Ovary (tissue), 9 donors: ENCODE measurements around the gene ATP8B1. TPM values are rescaled to one million over a fixed set of nuclear protein-coding genes. Genes with fewer than 3 reads are reported as not detected.

ENCODE experiments used
- DNase-seq, 5 donors: peaks; one replicate each; pipeline ENCODE4 v3.0.0-alpha.2; 2019 to 2020
- H3K27ac ChIP-seq, 2 donors: fragments of 200-600 bp; one replicate each; pipeline versions ENCODE4 v1.5.1 to v1.8.0; 2019 to 2022
- H3K27me3 ChIP-seq: fragments of 200-600 bp; one replicate; pipeline ENCODE4 v1.8.0; 2022
- H3K36me3 ChIP-seq: fragments of 200-600 bp; sonication (generic); one replicate; pipeline ENCODE4 v1.5.1; 2019
- H3K4me1 ChIP-seq: one replicate; pipeline ENCODE4 v1.8.1; 2013; ENCODE audit warnings: mild to moderate bottlenecking, moderate library complexity; ENCODE audit not compliant: insufficient read depth
- H3K4me3 ChIP-seq: fragments of 200-600 bp; sonication (generic); one replicate; pipeline ENCODE4 v1.5.1; 2017
- H3K9me3 ChIP-seq, 2 donors: fragments of 200-600 bp in 1 of 2; sonication (generic) in 1 of 2; one replicate each; pipeline versions ENCODE4 v1.5.1 to v1.8.1; 2013 to 2019; ENCODE audit warnings: mild to moderate bottlenecking in 1 of 2, moderate library complexity in 1 of 2
- CTCF ChIP-seq, 3 donors: fragments of 450-650 bp in 2 of 3; fragments of 200-600 bp in 1 of 3; IDR thresholded peaks; one replicate each; pipeline versions ENCODE4 v1.5.1 to v1.8.0; 2016 to 2022; ENCODE audit warnings: antibody characterized with exemption in 3 of 3, mild to moderate bottlenecking in 1 of 3
- EP300 ChIP-seq: sonication (generic); formaldehyde crosslinking; IDR thresholded peaks from one replicate; pipeline ENCODE4 v1.6.1; 2017; ENCODE audit warnings: antibody characterized with exemption
- POLR2A ChIP-seq: fragments of 450-650 bp; IDR thresholded peaks from one replicate; pipeline ENCODE4 v1.6.1; 2017; ENCODE audit warnings: antibody characterized with exemption, mild to moderate bottlenecking, moderate library complexity
- WGBS, 3 donors: extraction: QIAGEN DNeasy Blood & Tissue Kit in 1 of 3; methylation state at CpG; one replicate each; pipeline versions ENCODE4 v1.1.5 to v1.1.7; 2013 to 2017; 5-methylcytosine and 5-hydroxymethylcytosine counted together
- intact Hi-C, 4 donors: fragments of 100-400 bp; cut with DNase I; formaldehyde crosslinking; loops; one replicate each; pipeline versions ENCODE4 v1.11.0 to v1.15.1; 2022 to 2023
- polyA plus RNA-seq, 2 donors: library from polyadenylated mRNA; stranded (reverse); fragments of 200-250 nt in 1 of 2; fragments of 350-450 nt in 1 of 2; fragmentation: Illumina TruSeq in 1 of 2; extraction: RNeasy Lipid Tissue Mini Kit (QIAGEN cat#74804) in 1 of 2; gene quantifications; one replicate each; pipeline ENCODE4 v1.2.3, GENCODE V29; 2013 to 2014
- small RNA-seq: library from RNA; depleted of rRNA; stranded (forward); fragments of <200 nt; gene quantifications from one replicate; pipeline ENCODE3, GENCODE V24; 2016
- total RNA-seq, 7 donors: library from RNA; depleted of rRNA in 2 of 7; stranded (reverse); fragments of >200 nt in 2 of 7; fragmentation: NEBNext Ultra II Directional in 3 of 7; extraction: Animal tissue kit (Norgen Biotek cat#: 25700) in 3 of 7; gene quantifications; one replicate each; pipeline versions ENCODE4 v1.1.0 to v1.2.4, GENCODE V29; 2016 to 2023
- donor health status: DM: no; HTN: no; CAD: no; lungs with moderate emphysema.
- donor health status: DM: no; HTN: no; CAD: no.
- donor health status: Bipolar disorder and iron deficiency.
- donor health status: DM: yes; HTN: yes; CAD: no.
- donor health status: DM: no; HTN: no; CAD: no.
- donor health status: DM: yes; HTN: yes; CAD: no.

ATP8B1 gene
- total and polyA plus RNA-seq, 9 donors: 1.4 to 13.2 (median 5.2) TPM

- Histone ChIP-seq H3K4me1 (no peaks in the 10 kb centered on the region), H3K27ac (no peak overlapping the region), H3K9me3 (no peaks in the 10 kb centered on the region), H3K4me3 (no peak overlapping the region), H3K36me3 (no peaks in the 10 kb centered on the region), H3K27me3 (no peaks in the 10 kb centered on the region)
- TF ChIP-seq POLR2A (no peak), EP300 (no peak), CTCF (IDR thresholded peaks at IDR 0.05) (no peak)
- DNase-seq: no peak
- 95 to 97% (median 96%) methylated on average over 3 of the region's 3 CpGs for WGBS, 3 donors
- intact Hi-C loops: loop anchor here in 1 of 4 donors (10.0 kb wide), 1 partner anchor 425 kb away; the partner anchor contains the start of gene NEDD4L
Observed at GRCh38 chr18:57619876-57620275, 183.2 kb downstream of the ATP8B1 start.

- H3K27ac ChIP-seq: no peak overlapping the region
- H3K4me3 ChIP-seq: no peak overlapping the region
- TF ChIP-seq CTCF (IDR thresholded peaks at IDR 0.05): no peak
- no peak for TF ChIP-seq POLR2A
- no peak for TF ChIP-seq EP300
- DNase-seq: no peak
- no peaks in the 10 kb centered on the region for H3K27me3 ChIP-seq
- intact Hi-C loops: no loop called here
- no peaks in the 10 kb centered on the region for H3K4me1 ChIP-seq
- 78 to 86% (median 83%) methylated on average over 3 of the region's 3 CpGs for WGBS, 3 donors
- no peaks in the 10 kb centered on the region for H3K9me3 ChIP-seq
- H3K36me3 ChIP-seq: no peaks in the 10 kb centered on the region
Observed at GRCh38 chr18:57618910-57619309, 184.2 kb downstream of the ATP8B1 start.

- H3K27ac ChIP-seq: no peak overlapping the region
- TF ChIP-seq EP300 (no peak), POLR2A (no peak), CTCF (IDR thresholded peaks at IDR 0.05) (no peak)
- H3K4me1 ChIP-seq: no peaks in the 10 kb centered on the region
- no peak overlapping the region for H3K4me3 ChIP-seq
- intact Hi-C loops: no loop called here
- no peaks in the 10 kb centered on the region for H3K27me3 ChIP-seq
- H3K9me3 ChIP-seq: no peaks in the 10 kb centered on the region
- no peaks in the 10 kb centered on the region for H3K36me3 ChIP-seq
- 76 to 79% (median 78%) methylated on average over 1 of the region's 1 CpG for WGBS, 3 donors
- no peak for DNase-seq
Observed at GRCh38 chr18:57603871-57604270, 199.2 kb downstream of the ATP8B1 start.

Small RNA genes lying within 50 kb of the gene (small RNA-seq; reads per million reads assigned to genes)
- not detected for gene RNU6-742P

Other genes starting within 250 kb of the ATP8B1 start
- gene FECH, start 216.6 kb downstream of the ATP8B1 start, total RNA-seq: 10 to 100 TPM; 18.2 to 24.2 (median 19.4) TPM
- 10 to 100 TPM; 10.0 to 35.8 TPM for gene FECH, start 216.6 kb downstream of the ATP8B1 start, polyA plus RNA-seq
- 100 to 1,000 TPM in 1 of 7 donors, 10 to 100 TPM in 6; 54.1 to 143 (median 67.1) TPM for gene NARS1, start 181.5 kb downstream of the ATP8B1 start, total RNA-seq
- 100 to 1,000 TPM in 1 of 2 donors, 10 to 100 TPM in 1; 45.8 to 113 TPM for gene NARS1, start 181.5 kb downstream of the ATP8B1 start, polyA plus RNA-seq
- 10 to 100 TPM; 11.1 to 75.2 (median 20.6) TPM for gene NEDD4L, start 240.9 kb upstream of the ATP8B1 start, total RNA-seq
- 10 to 100 TPM; 11.0 to 11.5 TPM for gene NEDD4L, start 240.9 kb upstream of the ATP8B1 start, polyA plus RNA-seq